ENCODE measurements around the gene GDA.

Gene GDA

DNA sequence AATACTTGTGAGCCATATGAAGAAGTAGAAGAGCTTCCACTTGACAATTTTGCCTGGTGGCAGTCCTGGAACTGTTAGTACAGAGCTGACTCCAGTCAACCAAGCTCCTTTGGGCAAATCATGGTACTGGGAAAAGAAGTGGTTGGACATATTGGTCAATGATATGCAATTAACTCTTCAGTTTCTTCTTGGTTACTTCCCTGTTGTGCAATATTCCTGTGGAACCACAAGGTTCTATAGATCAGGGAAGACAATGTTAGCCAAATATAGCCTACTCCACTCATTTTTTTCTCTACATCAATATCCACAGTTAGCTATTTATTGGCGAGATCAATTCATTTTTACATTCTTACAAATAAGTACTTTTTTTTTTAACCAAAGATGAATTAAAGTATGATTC, 14.4 kb upstream of the GDA start:
- H3K4me3 ChIP-seq (ENCODE audit: control insufficient read depth, low read depth, low read length) = no peak overlapping the region
- TF ChIP-seq CTCF (conservative IDR thresholded peaks at IDR 0.05; ENCODE audit: control insufficient read depth, insufficient read depth, low read depth, low read length) = no peak
- DNase-seq (ENCODE audit: low read depth) = no peak

- no peak for DNase-seq (ENCODE audit: low read depth)
- no peak for TF ChIP-seq CTCF (conservative IDR thresholded peaks at IDR 0.05; ENCODE audit: control insufficient read depth, insufficient read depth, low read depth, low read length)
- H3K4me3 ChIP-seq (ENCODE audit: control insufficient read depth, low read depth, low read length) = no peak overlapping the region
These were observed 11.4 kb upstream of the GDA start for GRCh38 chr9:72137697-72138365.

- no peak for TF ChIP-seq CTCF (conservative IDR thresholded peaks at IDR 0.05; ENCODE audit: control insufficient read depth, insufficient read depth, low read depth, low read length)
- no peak overlapping the region for H3K4me3 ChIP-seq (ENCODE audit: control insufficient read depth, low read depth, low read length)
- DNase-seq (ENCODE audit: low read depth) = no peak
These were observed 10.0 kb upstream of the GDA start for GRCh38 chr9:72139226-72139625.

GRCh38 chr9:72140586-72140985, 8.7 kb upstream of the GDA start:
- no peak overlapping the region for H3K4me3 ChIP-seq (ENCODE audit: control insufficient read depth, low read depth, low read length)
- no peak for TF ChIP-seq CTCF (conservative IDR thresholded peaks at IDR 0.05; ENCODE audit: control insufficient read depth, insufficient read depth, low read depth, low read length)
- no peak for DNase-seq (ENCODE audit: low read depth)

- no peak overlapping the region for H3K4me3 ChIP-seq (ENCODE audit: control insufficient read depth, low read depth, low read length)
- no peak for TF ChIP-seq CTCF (conservative IDR thresholded peaks at IDR 0.05; ENCODE audit: control insufficient read depth, insufficient read depth, low read depth, low read length)
- no peak for DNase-seq (ENCODE audit: low read depth)
These were observed 7.8 kb upstream of the GDA start for GRCh38 chr9:72141484-72141883.

GRCh38 chr9:72144756-72145492, 4.3 kb upstream of the GDA start:
- no peak for DNase-seq (ENCODE audit: low read depth)
- H3K4me3 ChIP-seq (ENCODE audit: control insufficient read depth, low read depth, low read length) = no peak overlapping the region
- TF ChIP-seq CTCF (conservative IDR thresholded peaks at IDR 0.05; ENCODE audit: control insufficient read depth, insufficient read depth, low read depth, low read length) = no peak

Data from fibroblast of mammary gland (primary cell).